Cortex of kidney (tissue), 1 donor: ENCODE data around the gene CCNQ.

ENCODE experiments used
- DNase-seq: peaks from one replicate; lab custom pipeline; 2025; lab: John Stamatoyannopoulos, UW

CCNQ gene

DNA sequence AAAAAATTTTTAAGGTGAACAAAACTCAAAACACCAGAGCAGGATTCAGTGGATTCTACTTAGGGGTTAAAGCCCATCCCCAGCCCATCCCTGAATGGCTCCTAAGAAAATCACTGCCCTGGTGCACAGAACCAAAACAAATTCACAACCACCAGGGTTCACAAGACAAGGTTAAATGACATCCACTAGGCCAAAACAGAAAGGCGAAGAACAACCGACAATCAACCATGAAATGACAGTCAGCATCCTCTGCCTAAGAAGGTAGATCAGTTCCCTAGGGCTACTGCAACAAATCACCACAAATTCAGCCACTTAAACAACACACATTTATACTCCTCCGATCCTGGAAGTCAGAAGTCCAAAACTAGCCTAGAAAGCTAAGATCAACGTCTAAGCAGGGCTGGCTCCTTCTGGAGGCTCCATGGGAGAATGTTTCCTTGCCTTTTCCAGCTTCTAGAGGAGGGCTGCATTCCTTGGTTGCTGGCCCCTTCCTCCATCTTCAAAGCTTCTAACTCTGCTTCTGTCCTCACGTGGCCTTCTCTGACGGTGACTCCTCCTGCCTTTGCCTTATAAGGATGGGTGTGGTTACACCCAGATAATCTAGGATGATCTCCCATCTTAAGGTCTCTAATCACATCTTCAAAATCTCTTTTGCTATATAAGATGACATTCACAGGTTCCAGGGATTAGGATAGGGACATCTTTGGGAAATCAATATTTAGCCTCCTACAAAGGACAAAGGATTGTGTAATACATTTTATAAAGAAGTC, 1.8 kb downstream of the CCNQ start:
- DNase-seq, result no peak

DNA sequence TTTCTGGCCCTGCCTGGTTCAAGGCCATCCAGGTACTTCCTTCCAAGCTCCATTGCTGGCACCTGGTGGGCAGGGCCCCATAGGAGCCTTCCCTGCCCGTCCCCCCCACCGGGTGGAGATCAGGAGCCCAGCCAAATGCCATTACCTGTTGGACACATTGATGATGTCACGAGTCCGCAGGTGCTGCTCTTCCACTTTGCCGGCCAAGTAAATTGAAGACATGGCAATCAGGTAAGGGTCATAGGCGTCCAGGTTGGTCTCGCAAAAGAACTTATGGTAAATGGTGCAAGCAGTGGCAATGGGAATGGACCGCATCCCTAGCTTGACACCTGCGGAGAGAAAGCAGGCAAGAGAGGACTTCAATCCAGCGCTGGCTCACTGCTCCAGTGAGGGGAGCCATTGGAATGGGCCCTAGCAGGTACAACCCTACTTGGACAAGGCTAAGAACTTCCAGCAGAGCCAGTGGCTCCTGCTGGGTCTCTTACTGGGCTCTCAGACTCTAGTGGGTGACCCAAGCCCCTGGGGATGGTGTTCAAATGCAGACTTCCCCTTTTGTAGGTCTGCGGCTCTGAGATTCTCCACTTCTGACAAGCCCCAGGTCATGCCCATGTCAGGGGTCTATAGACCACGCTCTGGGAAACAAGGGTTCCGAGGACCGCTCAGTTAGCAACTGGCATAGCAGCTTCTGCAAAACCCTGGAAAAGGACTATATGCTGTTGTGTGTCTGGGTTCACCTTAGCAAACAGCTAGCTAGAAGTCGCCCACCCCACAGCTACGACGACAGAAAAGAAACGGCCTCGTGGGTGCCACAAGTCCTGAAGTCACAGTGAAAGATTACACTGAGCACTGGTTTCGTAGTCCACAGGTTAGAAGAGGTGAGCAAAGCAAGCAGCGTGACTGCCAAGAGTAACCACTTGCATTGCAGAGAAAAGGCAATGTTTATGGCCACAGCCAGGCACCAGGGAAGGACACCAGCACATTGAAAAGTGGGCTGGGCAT, 2.8 kb downstream of the CCNQ start:
- DNase-seq, result no peak

DNA sequence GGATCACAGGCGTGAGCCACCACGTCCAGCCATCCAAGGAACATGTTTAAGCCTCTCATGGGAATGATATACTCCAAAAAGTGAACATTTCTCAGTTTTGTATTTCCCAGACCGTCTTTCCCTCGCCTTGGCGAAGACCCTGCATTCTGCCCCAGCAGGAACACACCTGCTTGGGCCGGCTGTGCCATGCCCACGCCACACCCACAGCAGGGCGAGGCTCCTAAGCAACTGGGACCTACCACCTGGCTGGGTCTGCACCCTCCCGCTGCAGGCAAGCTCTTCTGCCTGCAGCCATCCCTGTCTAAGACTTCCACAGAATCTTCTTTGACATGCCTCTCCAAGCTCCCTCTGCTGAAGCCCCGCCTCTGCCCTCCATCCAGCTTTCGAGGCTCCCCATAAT, 3.6 kb downstream of the CCNQ start:
- DNase-seq, result no peak

DNA sequence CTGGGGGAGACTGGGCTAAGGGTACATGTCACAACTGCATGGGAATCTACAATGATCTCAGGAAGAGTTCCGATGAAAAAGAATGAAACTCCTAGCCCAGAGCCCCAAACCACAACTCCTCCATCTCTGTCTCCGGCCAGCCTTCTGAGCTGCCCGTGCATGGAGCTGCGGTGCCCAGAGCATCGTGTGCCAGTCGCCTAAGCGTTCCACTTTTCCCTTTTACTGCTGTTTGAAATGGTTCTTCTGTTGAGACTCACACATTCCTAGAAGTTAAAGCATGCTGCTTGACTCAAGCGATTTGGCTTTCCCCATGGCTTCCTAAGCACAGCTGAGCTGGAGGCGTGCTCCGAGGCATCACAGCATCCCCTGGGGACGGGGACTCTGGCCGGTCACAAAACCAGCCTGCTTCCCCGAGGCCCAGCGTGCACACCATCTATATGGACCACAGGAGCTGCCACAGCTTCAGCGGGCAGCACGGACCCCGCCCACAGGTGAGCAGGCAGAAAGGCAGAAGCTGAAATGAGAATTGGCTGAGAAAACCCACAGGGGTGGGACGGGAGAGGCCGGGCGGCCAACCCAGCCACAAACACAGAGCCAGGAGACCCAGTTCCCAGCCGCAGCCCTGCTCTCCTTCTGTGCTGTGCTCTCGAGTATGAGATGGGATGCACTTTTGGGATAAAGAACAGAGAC, 5.0 kb downstream of the CCNQ start:
- DNase-seq, result no peak

DNA sequence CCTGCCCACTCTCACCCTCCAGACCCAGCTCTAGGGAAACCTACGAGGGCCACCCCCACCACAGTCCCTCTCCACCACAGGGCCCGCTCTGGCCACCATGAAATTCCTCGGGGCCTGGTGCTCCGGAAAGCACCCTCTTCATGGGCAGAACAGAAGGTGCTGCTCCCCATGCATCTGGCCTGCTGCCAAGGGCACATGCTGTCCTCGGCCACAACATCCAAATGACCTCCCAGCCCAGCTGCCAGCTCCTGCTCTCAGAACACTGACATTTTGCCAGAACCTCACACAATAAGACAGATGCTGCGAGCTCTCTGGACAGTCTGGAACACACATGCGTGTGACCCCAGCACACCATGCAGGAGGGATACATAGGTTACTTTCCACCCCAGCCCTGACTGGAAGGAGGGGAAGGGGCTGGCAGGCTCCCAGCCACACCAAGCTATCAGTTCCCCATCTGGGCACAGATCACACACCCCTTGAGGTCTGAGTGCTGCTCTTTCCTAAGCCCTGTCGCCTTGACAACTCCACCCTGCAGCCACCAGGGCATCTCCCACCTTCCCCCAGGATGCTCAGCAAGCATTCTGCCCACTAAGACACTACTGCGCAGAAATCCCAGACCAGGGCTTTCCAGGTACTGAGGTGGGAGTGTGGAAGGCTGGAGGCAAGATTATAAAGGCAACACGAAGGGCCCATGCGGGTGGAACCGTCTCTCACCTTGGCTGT, 5.8 kb downstream of the CCNQ start:
- no peak for DNase-seq

DNA sequence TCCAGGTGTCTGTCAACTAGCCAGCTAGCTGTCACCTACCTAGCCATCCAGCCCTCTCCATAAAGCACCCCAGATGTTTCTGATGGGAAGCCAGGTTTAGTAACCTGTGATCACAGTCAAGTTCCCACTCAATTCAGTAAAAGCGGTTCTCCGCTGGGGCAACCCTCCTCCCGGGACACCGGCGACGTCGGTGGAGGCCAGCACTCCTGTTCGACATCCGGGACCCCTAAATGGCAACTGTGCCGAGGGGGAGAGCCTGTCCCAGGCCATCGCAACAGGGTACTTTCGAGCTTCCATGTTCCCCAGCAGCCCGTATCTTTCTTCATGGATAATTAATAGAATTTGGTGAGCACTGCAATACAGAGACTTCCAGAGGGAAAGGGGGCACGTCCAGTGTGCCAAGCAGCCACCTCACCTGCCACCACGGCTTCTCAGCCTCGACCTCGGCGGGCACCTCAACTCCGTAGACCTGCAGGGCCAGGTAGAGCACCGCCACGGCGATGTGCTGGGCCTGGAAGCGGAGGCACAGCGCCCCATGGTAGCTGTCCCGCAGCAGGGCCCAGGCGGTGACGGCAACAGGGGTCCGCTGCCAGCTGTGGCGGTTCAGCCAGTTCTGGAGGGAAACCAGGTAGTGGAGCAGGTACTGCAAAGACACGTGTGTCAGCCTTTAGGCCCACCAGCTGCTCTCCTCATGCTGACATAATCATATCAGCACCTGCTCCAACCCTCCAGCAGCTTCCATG, 6.7 kb downstream of the CCNQ start:
- DNase-seq, result no peak

DNA sequence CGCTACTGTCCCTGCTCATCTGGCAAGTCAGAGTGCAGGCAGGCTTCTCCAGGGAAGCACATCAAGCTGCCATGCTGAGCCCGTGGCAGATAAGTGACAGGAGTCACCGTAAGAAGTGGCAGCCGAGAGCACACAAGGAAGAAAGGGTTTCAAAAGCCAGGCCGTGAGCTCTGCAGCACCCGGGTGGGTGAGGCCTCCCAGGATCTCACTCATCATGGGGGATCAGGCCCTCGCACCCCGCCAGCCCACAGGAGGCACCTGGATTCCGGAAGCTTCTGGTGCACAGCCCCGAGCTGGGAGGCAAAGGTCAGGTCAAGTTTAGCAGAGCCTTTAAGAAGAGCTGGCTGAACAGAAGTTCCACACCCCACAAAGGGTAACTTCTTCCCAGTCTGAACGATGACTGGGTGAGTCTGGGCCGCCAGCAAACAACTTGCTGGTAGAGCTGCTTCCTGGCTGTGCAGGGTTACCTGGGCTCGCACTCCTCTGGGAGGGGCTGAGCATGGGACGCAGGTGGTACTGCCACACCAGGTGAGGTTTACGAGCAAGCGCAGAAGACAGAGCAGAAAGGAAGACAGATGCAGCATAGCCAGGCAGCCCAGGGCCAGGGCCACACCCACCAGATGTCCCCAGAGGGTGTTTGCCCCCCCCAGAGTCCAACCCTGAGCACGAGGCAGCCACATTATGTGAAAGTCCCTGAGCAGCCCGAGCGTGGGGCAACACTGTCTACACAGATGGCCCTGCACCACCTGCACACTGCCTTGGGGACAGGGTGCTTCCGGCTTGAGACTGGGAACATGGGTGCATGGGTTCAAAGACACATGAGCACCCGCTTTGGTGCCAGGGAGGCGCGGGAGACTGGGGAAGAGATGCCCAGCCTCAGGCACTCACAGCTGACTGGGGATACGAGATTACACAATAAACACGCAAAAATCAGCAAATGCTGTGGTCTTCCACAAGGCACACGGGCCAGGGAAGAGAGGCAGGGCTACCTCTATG, 7.7 kb downstream of the CCNQ start:
- DNase-seq, result no peak

DNA sequence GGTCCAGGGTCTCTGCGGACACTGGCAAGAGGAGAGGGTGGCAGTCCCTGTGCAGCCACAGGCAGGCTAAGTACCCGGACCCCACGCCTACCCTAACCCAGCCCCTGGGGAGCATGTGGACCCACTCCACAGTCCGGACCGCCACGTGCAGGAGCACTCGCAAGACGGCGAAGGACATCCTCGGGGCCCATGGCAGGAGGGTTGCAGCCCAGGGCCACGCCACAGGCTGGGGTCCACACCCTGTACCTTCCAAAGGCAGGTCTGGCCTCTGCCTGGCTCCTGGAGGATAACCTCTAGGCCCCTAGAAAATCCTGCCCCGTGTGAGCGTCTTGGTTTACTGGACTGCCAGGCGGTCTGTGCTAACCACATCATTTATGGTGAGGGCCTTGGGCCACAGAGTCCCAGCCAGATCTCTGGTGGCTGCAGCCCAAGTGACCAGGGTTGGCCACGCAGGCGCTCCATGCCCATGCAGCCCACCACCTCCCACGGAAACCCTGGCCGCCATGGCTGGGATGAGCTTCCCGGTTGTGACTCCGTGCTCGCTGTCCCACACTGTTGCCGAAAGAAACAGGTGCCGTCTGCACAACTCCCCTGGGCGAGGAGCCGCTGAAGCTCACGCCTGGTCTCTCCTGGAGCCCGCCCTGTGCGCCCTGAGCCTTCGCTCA, 10.0 kb downstream of the CCNQ start:
- no peak for DNase-seq

DNA sequence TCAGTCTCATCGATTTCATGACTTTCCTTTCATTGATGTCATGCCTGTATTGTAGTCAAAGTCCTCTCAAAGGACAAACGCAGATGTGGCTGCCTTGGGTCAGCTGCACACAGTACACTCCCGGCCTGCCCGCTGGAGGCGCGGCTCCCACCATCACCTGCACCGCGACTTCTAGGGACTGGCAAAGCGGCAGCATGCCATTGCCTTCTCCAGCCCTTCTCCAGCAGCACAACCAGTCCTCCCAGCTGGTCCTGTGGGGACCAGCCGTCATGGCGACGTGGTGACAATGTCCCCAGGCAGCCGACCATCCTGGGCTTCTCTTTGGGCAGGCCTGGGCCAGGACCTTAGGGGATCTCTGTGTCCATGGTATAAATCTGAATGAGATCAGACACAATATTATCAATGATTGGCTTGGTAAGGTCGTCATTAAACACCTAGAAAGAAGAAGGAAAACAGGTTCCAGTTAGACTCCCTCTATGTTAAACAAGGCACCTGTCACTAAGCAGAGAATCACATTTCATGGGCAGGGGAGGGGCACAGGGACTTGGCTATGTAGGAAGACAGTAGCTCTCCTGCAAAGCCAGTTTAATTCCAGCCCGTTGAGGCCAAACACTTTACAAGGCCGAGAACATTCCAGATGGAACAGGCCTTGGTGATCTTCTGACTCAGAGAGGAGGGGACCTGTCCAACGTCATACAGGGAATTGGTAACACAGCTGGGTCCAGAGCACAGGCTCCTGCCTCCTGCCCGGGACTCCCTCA, 10.7 kb downstream of the CCNQ start:
- no peak for DNase-seq

DNA sequence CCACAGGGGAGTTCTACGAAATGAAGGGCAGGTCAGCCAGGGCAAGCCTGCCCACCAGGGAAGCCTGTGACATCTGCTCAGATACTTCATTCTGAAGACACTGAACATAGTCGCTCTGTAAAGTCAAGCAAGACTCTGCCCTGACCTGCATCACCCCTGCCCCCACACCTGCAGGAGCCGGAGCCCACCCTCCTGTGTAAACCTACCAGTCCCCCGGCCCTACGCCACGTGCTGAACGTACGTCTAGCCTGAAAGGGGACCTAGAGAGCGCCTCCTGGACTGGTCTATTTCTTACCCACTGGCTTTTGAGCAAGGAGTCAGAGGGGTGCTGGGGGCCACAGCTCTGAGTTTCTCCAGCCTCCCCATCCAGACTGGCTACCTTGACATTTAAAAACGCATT, 11.6 kb downstream of the CCNQ start:
- no peak for DNase-seq

DNA sequence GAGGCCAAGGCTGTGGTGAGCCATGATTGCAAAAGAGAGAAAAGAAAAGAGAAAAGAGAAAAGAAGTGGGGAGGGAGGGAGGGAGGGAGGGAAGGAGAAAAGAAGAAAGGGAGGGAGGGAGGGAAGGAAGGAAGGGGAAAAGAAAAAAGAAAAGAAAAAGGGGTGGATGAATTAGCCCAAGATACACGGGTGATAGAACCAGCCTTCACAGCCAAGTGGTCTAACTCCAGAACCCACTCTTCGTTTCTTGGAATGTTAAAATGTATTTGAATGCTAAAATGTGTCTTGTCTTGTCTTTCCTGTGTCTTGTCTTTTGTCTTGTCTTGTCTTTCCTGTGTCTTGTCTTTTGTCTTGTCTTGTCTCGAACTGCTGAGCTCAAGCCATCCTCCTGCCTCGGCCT, 13.1 kb downstream of the CCNQ start:
- no peak for DNase-seq

DNA sequence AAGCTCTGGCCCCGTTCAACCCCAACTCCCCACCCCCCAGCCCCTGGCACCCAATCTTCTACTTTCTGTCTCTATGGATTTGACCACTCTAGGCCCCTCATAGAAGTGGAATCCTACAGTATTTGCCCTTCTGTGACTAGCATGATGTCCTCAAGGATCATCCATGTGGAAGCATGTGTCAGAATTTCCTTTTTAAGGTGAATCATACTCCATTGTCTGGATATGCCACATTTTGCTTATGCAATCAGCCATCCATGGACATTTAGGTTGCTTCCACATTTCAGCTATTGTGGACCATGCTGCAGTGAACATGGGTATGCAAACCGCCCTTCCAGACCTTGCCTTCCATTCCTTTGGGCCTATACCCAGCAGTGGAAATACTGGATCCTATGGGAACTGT, 15.5 kb downstream of the CCNQ start:
- no peak for DNase-seq

DNA sequence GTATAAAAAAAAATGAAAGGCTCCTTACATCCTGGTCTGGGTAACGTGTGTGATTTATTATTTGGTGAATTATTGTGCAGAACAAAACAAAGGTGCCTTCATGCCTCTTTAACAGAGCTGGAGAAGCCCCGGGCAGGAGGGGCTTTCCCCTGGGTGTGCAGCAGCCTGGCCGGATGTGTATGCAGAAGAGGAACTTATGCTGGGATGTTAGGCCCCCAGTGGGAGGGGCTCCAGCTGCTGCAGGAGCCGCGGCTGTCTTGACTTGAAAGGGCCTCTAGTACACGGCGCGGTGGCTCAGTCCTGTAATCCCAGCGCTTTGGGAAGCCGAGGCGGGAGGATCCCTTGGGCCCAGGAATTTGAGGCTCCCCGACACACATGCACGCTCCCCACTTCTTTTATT, 16.0 kb downstream of the CCNQ start:
- DNase-seq, result no peak

DNA sequence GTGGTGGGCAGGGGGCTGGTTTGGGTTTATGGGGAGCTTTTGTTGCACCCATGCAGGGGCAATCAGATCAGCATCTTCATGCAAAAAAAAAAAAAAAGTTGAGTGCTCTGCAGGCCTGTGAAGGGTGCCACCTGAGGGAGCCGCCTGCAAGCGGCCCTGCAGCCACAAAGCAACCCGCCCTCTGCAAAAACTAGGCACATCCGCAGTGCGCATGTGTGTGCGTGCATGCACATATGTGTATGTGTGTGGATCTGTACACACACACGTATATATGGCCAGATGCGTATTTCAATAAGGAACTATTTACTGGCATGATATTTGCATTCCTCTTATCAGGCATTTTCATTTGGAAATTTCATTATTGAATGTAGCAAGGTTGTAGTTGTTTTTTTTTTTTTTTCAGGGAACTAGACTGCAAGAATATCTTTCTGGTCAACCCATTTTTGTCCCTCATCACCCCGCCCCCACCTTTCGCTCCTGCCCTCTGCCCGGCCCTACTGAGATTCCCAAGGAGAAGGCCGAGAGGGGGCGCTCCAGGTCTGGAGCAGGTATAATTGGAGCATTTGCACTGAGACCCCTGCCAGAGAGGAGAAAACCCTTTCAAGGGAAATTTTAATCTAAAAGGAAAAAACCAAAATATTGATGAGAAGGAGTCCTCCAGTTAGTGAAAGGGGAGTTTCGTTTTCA, 18.1 kb downstream of the CCNQ start:
- DNase-seq, result no peak

DNA sequence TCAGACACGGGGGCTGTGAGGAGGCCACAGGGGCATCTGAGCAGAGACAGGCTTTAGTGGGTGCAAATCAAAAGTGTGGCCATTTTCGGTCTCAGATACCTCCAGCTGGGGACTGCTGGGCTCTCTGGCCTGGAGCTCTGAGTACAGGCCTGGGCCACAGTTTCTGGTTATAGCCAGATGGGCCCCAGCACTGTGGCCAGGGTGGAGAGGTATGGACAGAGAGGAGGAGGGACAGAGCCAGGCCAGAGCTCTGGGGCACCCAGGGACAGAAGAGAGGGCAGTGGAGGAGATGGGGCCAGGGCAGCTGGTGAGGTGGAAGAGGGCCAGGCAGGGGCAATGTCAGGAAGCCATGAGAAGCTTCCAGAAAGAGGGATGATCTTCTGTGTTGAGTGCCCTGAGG, 20.1 kb downstream of the CCNQ start:
- no peak for DNase-seq

DNA sequence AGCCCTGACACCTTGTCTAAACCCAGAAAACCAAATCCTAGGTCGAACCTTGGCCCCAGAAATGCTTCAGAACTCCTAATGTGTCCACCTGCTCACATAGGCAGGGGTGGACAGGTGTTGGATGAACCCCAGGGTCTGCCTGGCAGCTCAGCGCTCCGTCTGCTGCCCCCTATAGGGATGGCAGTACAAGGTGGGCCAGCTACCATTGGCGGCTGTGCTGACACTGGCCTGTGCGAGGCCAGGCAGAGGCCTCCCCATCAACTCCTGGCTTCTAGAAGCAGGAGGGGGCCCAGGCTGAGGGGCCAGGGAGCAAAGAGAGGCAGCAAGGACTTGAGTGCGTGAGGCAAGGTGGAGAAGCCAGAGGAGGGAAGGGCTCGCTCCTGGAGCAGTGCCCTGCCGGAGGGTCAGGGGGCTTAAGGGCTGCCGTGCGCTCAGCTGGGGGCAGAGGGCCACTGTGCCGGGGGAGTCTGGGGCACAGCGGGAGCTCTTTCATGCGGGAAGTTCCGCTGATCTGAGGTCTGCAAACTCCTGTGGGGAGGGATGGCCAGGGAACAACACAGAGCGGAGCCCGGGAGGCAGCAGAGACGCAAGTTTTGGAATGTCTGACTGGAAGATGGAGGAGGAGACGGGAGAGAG, 20.6 kb downstream of the CCNQ start:
- DNase-seq, result no peak

DNA sequence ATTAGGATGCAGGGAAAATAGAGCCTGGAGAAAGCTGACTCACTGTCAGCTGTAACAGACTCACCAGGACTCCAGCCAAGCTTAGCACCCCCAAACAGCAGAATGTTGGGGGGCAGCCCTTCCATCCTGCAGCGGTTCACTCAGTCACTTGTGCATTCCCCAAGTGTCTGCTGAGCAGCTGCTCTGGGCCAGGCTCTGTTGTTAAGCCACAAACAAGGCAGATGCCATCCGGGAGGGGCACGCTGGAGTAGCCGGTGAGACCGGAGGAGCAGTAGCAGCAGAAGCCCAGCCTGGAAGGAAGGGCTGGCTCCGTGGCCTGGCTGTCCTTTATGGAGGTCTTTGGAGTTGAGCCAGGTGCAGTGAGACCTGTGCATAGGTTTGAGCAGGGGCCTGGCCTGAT, 22.0 kb downstream of the CCNQ start:
- no peak for DNase-seq
